SU-DHL-6 (cell line): Measurements from ENCODE around the gene CRISPLD2.

ENCODE experiments used
- EZH2phosphoT487 ChIP-seq: fragments of 200-600 bp; sonication (generic), shearing (Covaris generic); conservative IDR thresholded peaks from 2 replicates; pipeline ENCODE4 v1.6.1; 2018; ENCODE audit warnings: mild to moderate bottlenecking, antibody characterized with exemption, low read length, moderate library complexity, mixed read lengths
- TF ChIP-seq, protein P1 (sequence below): fragments of 200-600 bp; sonication (generic); IDR thresholded peaks from one replicate; pipeline ENCODE4 v1.5.1; 2017; ENCODE audit warnings: antibody characterized with exemption, mild to moderate bottlenecking, low read length, moderate library complexity; ENCODE audit not compliant: insufficient read depth, poor library complexity, severe bottlenecking

GRCh38 chr16:84899414-84899813 is 79.6 kb downstream of the CRISPLD2 start:
- TF ChIP-seq EZH2phosphoT487, result no peak
- TF ChIP-seq, protein P1, sequence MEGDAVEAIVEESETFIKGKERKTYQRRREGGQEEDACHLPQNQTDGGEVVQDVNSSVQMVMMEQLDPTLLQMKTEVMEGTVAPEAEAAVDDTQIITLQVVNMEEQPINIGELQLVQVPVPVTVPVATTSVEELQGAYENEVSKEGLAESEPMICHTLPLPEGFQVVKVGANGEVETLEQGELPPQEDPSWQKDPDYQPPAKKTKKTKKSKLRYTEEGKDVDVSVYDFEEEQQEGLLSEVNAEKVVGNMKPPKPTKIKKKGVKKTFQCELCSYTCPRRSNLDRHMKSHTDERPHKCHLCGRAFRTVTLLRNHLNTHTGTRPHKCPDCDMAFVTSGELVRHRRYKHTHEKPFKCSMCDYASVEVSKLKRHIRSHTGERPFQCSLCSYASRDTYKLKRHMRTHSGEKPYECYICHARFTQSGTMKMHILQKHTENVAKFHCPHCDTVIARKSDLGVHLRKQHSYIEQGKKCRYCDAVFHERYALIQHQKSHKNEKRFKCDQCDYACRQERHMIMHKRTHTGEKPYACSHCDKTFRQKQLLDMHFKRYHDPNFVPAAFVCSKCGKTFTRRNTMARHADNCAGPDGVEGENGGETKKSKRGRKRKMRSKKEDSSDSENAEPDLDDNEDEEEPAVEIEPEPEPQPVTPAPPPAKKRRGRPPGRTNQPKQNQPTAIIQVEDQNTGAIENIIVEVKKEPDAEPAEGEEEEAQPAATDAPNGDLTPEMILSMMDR, result no peak
